ENCODE results near the gene SCD5.

Gene SCD5

GRCh38 chr4:82645936-82646565, 152.5 kb downstream of the SCD5 start (continued):
- TF ChIP-seq, protein P1, sequence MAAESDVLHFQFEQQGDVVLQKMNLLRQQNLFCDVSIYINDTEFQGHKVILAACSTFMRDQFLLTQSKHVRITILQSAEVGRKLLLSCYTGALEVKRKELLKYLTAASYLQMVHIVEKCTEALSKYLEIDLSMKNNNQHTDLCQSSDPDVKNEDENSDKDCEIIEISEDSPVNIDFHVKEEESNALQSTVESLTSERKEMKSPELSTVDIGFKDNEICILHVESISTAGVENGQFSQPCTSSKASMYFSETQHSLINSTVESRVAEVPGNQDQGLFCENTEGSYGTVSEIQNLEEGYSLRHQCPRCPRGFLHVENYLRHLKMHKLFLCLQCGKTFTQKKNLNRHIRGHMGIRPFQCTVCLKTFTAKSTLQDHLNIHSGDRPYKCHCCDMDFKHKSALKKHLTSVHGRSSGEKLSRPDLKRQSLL (tag by site-specific recombination; IDR thresholded peaks at IDR 0.05): no peak
- TF ChIP-seq ZNF561 (tag by site-specific recombination; IDR thresholded peaks at IDR 0.05; ENCODE audit: borderline replicate concordance) (no peak), BCL11A (tag by site-specific recombination; IDR thresholded peaks at IDR 0.05; ENCODE audit: low read depth) (no peak), ZNF843 (tag by site-specific recombination; IDR thresholded peaks at IDR 0.05) (no peak), ZXDB (tag by site-specific recombination; IDR thresholded peaks at IDR 0.05) (no peak), IKZF3 (tag by site-specific recombination; IDR thresholded peaks at IDR 0.05) (no peak), FEZF1 (tag by site-specific recombination; IDR thresholded peaks at IDR 0.05) (no peak), ZNF621 (tag by site-specific recombination; IDR thresholded peaks at IDR 0.05) (no peak)
- TF ChIP-seq, protein P2, sequence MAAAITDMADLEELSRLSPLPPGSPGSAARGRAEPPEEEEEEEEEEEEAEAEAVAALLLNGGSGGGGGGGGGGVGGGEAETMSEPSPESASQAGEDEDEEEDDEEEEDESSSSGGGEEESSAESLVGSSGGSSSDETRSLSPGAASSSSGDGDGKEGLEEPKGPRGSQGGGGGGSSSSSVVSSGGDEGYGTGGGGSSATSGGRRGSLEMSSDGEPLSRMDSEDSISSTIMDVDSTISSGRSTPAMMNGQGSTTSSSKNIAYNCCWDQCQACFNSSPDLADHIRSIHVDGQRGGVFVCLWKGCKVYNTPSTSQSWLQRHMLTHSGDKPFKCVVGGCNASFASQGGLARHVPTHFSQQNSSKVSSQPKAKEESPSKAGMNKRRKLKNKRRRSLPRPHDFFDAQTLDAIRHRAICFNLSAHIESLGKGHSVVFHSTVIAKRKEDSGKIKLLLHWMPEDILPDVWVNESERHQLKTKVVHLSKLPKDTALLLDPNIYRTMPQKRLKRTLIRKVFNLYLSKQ (tag by site-specific recombination; IDR thresholded peaks at IDR 0.05; ENCODE audit: borderline replicate concordance): no peak

DNA sequence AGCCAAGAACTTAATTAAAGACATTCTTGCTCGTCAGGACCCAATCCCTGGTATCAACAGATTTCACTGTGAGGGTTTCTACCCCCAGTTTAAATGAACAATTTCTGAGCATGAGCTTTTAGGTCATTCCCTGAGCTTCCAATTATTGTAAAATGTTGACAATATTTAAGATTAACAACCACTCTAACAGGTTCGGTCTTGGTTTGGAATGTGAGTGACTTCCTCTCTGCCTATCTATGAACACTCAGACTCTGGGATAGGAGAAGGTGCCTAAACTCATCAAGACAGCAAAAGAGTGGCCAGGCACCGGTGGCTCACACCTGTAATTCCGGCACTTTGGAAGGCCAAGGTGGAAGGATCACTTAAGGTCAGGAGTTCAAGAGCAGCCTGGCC, 153.9 kb downstream of the SCD5 start:
- H3K36me3 ChIP-seq (ENCODE audit: control insufficient read depth in 2 of 2, insufficient read depth in 1 of 2, low read length in 2 of 2): peaks cover 0 to 4% of the 10 kb centered on the region in 2 experiments; a peak in 1 of 3 replicates
- H3K4me1 ChIP-seq (ENCODE audit: control insufficient read depth, insufficient read depth, low read length): no peaks in the 10 kb centered on the region
- CTCF ChIA-PET: interaction anchor here (0.6 kb wide), 1 partner anchor 77 kb away, joined by 3 read pairs; no protein-coding TSS in a partner anchor
- TF ChIP-seq ZEB2 (tag by site-specific recombination; IDR thresholded peaks at IDR 0.05) (no peak), OVOL3 (tag by site-specific recombination; IDR thresholded peaks at IDR 0.05) (no peak), ZNF449 (tag by site-specific recombination; IDR thresholded peaks at IDR 0.05) (no peak), ZNF416 (tag by site-specific recombination; IDR thresholded peaks at IDR 0.05) (no peak), ZNF148 (tag by site-specific recombination; IDR thresholded peaks at IDR 0.05; ENCODE audit: borderline replicate concordance) (no peak), ZFP41 (tag by site-specific recombination; IDR thresholded peaks at IDR 0.05; ENCODE audit: borderline replicate concordance) (no peak), BCL6B (tag by site-specific recombination; IDR thresholded peaks at IDR 0.05) (no peak), ZNF157 (tag by site-specific recombination; IDR thresholded peaks at IDR 0.05) (no peak), ZSCAN16 (tag by site-specific recombination; IDR thresholded peaks at IDR 0.05) (no peak), ZNF48 (tag by site-specific recombination; IDR thresholded peaks at IDR 0.05) (no peak), ZNF292 (tag by site-specific recombination; IDR thresholded peaks at IDR 0.05; ENCODE audit: borderline replicate concordance, low read depth) (no peak), ZNF548 (tag by site-specific recombination; IDR thresholded peaks at IDR 0.05) (no peak), ZNF488 (tag by site-specific recombination; IDR thresholded peaks at IDR 0.05) (no peak), ZNF660 (tag by site-specific recombination; IDR thresholded peaks at IDR 0.05) (no peak), KLF10 (tag by site-specific recombination; IDR thresholded peaks at IDR 0.05) (no peak)
- TF ChIP-seq, protein P3, sequence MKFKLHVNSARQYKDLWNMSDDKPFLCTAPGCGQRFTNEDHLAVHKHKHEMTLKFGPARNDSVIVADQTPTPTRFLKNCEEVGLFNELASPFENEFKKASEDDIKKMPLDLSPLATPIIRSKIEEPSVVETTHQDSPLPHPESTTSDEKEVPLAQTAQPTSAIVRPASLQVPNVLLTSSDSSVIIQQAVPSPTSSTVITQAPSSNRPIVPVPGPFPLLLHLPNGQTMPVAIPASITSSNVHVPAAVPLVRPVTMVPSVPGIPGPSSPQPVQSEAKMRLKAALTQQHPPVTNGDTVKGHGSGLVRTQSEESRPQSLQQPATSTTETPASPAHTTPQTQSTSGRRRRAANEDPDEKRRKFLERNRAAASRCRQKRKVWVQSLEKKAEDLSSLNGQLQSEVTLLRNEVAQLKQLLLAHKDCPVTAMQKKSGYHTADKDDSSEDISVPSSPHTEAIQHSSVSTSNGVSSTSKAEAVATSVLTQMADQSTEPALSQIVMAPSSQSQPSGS (tag by site-specific recombination; IDR thresholded peaks at IDR 0.05; ENCODE audit: low read depth): no peak
- no peak overlapping the region for H3K27ac ChIP-seq (ENCODE audit: extremely low read depth, low read depth, low read length)
- H3K9me3 ChIP-seq (ENCODE audit: control insufficient read depth, insufficient read depth, low read depth, low read length): no peaks in the 10 kb centered on the region
- POLR2A ChIA-PET: no interaction called here
- H3K4me3 ChIP-seq (ENCODE audit: low read depth, low read length): no peak overlapping the region
